HT1080 (cell line): ENCODE measurements around the gene SYNGR4. TPM values are rescaled to one million over a fixed set of nuclear protein-coding genes. Genes with fewer than 3 reads are reported as not detected.
A peak's percentile ranks its signal among the peaks of the same experiment; 100 is the strongest.

Source experiments
- DNase-seq: peaks from one replicate; pipeline ENCODE4 v3.0.0-alpha.2; 2015; ENCODE audit warnings: low read depth
- total RNA-seq: library from RNA; depleted of rRNA; stranded (reverse); fragments of >200 nt; shearing (Covaris generic); gene quantifications from 2 replicates; pipeline ENCODE4 v1.2.3, GENCODE V29; 2014

Gene SYNGR4
- total RNA-seq, 1 experiment from 2014 or later, result not detected

DNA sequence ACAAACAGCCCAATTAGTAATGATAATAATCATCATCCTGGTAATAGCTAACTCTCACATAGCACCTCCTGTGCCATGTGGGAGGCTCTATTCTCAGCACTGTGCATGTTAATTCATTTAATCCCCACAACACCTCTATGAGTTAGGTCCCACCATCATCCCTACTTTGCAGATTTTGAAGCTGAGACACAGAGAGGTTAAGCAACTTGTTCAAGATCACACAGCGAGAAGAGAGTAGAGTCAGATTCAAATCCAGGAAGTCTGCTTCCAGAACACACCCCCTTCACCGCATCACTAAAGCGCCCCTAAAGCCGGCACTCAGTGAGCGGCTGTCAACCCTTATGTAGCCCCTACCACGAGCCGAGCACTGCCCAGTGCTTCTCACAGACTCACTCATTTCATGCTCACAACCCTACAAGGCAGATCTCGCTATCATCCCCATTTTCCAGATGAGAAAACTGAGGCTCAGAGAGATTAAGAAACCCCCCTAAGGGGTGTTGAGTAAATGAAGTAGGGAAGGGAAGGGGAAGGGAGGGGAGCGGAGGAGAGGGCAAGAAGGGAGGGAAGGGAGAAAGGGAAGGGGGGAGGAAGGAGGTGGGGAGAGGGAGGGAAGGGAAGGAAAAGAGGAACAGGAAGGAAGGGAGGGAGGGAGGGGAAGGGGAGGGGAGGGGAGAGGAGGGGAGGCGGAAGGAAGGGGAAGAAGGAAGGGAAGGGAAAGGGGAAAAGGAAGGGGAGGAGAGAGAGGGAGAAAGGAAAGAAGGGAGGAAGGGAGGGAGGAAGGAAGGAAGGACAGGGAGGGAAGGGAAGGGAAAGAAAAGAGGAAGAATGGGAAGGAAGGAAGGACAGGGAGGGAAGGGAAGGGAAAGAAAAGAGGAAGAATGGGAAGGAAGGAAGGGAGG, 22.4 kb upstream of the SYNGR4 start:
- no peak for DNase-seq

DNA sequence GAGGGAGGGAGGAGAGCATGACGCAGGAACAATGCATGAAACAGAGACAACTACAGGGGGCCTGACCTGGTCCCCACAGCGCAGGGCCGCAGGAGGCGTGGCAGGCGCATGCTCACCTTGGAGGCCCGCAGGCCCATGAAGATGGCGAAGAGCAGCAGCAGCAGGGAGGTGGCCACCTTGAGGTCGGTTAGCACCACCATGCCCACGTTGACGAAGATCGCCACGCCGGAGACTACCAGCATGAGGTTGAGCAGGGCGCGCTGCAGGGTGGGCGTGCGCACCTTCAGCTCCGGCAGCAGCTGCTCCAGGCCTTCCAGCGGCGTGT, 21.8 kb upstream of the SYNGR4 start:
- no peak for DNase-seq

DNA sequence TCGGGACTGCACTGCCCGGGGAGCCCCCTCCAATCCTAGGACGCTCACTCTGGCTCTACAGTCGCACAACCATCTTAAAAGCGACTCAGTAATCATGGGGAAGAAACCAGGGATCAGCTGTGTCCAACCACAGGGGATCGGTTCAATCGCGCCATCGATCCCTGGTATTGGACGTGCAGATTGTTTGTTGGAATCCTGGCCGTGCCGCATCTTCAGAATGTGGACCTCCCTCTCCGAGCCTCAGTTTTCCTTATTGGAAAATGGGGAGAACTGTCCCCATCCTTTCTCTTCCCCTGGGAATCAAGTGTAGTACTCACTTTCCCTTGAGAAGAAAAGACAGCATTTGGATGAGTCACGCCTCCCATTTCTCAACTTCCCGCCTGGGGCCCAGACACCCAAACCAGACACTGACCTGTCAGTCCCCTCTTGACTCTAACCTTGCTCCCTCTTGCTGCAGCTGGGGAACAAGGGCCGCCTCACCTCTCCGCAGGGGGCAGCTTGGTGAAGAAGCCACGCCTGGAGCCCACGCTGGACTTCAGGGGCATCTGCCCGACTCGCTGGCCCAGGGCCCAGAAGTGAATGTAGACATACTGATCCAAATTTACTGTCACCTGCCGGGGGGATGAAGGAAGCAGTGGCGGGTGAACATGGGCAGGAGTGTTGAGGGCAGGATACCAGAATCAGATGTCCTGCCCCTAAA, 21.2 kb upstream of the SYNGR4 start:
- peak; percentile 80 for DNase-seq

DNA sequence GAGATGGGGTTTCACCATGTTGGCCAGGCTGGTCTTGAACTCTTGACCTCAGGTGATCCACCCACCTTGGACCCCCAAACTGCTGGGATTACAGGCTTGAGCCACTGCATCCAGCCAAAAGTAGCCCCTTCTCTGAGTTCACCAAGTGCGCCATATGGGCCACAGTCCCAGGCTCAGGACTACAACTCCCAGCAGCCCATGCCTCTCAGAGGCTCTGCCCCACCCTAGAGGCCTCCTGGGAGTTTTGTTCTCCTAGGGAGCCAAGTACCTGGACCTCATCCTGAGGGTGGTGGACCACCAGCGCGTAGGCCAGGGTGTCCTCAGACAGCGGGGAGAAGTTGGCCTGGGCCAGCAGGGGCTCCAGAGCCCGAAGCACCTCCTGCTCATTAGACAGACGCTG, 19.3 kb upstream of the SYNGR4 start:
- no peak for DNase-seq

DNA sequence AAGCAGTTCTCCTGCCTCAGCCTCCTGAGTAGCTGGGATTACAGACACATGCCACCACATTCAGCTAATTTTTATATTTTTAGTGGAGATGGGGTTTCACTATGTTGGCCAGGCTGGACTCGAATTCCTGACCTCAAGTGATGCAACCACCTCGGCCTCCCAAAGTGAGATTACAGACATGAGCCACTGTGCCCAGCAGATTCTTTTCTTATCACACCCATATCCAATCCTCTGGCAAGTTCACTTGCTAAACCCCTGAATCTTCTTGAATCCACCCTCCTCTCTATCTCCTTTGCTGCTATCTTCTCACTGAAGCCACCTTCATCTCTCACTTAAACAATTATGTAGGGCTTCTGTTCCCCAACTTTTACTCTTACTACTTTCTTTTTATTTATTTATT, 18.0 kb upstream of the SYNGR4 start:
- DNase-seq, result no peak

DNA sequence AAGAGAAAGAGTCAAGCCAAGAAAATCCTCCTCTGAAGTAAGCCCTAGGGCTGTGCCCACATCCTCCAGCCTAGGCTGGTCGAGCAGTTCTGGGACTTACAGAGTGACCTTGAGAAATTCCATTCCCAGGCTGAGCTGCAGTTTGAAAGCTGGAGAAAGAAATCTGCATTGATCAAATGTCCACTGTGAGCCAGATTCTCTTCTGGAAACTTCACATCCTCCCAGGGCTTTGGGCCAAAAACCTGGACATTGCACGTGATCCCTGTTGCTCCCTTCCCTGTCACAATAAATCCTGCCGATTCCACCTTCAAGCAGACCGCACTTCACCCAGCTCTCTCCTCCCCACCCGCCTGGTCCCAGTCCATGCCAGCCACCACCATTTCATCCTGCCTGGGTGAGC, 16.1 kb upstream of the SYNGR4 start:
- DNase-seq, result no peak

DNA sequence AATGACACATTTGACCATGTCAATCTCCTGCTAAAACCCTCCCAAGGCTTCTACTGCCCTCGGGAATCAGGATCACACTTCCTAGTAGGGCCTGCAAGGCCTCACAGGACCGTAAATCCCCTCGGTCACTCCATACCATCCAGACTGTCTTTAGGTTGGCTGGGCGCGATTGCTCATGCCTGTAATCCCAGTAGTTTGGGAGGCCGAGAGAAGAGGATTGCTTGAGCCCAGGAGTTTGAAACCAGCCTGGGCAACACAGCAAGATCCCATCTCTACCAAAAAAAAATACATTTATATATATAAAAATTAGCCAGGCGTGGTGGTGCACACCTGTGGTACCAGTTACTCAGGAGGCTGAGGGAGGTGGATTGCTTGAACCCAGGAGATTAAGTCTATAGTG, 15.4 kb upstream of the SYNGR4 start:
- DNase-seq, result no peak

DNA sequence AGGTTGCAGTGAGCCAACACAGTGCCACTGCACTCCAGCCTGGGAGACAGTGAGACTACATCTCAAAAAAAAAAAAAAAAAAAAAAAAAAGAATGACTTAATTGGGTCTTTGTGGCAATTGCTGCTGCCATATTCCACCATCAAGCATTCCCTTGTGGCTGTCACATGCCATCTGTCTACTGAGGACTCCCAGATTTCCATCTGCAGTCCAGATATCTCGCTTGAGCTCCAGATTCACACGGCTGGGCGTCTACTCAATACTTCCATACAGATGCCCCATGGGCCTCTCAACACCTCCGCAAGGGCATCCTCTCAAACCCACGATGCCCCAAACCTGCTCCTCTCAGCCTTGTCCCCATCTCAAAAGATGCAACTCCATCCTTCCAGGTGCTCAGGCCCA, 13.3 kb upstream of the SYNGR4 start:
- DNase-seq, result no peak

DNA sequence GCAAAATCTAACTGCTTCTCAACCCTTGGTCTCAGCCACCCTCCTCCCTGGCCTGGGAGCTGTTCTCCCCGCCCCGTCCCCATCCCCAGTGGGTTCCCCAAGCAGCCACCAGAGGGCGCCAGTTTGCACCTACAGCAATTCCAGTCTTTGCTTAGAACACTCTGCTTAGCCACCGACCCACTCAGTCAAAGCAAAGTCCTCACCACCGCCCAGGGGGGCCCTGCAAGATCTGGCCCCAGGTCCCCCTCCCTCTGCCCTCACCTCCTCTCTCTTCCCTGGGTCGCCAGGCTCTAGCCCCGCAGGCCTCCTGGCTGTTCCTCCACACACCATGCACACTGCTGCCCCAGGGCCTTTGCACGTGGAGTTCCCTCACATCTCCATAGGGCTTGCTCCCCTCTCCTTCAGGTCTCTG, 12.8 kb upstream of the SYNGR4 start:
- peak; percentile 51 for DNase-seq

DNA sequence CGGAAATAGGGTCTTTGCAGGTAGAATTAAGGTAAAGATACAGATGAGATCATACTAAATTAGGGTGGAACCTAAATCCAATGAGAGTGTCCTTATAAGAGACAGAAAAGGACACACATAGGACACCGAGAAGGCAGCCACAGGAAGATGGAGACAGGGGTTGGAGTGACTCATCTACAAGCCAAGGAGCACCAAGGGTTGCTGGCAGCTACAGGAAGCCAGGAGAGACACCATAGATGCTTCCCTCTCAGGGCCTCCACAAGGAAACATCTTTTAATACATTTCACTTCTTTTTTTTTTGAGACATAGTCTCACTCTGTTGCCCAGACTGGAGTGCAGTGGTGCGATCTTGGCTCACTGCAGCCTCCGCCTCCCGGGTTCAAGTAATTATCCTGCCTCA, 10.5 kb upstream of the SYNGR4 start:
- peak; percentile 66 for DNase-seq

DNA sequence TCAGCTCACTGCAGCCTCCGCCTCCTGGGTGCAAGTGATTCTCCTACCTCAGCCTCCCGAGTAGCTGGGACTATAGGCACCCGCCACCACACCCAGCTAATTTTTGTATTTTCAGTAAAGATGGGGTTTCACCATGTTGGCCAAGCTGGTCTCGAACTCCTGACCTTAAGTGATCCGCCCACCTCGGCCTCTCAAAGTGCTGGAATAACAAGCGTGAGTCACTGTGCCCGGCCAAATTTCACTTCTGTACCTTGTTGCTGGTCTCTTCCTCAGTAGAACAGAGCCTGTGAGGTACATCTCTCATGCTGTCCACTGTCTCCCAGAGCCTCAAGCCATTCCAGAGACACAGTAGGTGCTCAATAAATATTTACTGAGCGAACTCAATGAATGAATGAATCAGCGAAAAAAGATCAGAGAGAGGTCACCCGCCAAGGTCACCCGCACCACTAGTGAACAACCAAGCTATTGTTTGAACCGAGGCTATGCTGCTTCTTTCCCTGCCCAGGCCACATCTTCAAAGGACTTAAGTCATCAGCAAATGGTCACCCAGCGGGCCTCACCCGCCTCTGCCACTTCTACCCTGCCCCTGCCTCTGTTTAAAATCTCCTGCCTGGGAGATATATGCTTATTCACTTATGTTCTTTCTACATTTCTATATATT, 9.7 kb upstream of the SYNGR4 start:
- DNase-seq, result peak; percentile 77

DNA sequence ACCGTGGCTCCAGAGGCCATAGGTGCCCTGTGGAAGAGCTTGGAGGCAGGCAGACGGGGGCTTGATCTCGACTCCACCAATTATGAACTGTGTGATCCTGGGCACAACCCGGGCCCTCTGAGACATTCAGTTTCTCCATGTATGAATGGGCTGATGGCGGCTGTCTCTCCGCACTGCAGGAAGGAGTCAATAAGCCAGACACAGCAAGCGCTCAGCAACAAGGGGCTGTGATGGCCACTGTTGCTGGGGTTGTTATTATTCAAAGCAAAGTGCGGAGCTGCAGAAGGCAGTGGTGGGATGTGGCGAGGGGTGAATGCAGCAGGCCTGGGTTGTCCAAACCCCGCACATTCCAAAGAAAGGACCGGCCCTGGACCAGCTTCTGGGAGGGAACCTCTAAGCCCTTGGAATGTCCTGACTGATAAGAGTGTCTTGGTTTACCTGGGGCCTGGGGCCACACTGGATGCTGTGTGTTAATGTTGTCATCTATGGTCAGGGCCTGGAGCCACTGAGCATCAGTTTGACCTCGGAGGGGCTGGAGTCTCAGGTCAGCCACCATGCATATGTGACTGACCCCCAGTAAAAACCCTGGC, 8.7 kb upstream of the SYNGR4 start:
- no peak for DNase-seq

DNA sequence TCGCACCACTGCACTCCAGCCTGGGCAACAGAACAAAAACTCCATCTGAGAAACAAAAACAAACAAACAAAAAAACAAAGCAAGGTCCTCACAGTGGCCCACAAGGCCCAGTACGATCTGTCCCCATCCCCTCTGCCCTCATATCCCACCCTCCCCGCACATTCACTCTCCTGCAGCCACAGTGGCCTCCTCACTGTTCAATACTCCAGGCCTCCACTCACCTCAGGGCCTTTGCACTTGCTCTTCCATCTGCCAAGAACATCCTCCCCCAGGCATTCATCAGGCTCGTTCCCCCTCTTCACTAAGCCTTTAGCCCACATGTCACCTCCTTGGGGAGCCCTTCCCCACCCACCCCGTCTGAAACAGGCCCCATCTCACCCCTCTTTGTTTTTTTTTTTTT, 5.0 kb upstream of the SYNGR4 start:
- DNase-seq, result no peak

DNA sequence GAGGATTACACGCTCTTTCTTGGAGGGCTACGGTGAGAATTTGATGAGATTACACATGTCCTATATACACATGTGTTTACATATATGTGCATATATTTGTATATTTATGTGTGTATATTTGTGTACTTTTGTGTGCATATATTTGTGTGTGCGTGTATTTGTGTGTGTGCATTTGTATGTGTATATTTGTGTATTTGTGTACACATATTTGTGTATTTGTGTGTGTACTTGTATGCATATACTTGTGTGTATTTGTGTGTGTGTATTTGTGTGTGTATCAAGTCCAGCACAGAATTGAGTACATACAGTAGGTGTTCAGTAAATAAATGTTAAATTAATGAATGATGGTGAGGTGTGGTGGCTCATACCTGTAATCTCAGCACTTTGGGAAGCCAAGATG, 2.3 kb upstream of the SYNGR4 start:
- DNase-seq, result no peak

DNA sequence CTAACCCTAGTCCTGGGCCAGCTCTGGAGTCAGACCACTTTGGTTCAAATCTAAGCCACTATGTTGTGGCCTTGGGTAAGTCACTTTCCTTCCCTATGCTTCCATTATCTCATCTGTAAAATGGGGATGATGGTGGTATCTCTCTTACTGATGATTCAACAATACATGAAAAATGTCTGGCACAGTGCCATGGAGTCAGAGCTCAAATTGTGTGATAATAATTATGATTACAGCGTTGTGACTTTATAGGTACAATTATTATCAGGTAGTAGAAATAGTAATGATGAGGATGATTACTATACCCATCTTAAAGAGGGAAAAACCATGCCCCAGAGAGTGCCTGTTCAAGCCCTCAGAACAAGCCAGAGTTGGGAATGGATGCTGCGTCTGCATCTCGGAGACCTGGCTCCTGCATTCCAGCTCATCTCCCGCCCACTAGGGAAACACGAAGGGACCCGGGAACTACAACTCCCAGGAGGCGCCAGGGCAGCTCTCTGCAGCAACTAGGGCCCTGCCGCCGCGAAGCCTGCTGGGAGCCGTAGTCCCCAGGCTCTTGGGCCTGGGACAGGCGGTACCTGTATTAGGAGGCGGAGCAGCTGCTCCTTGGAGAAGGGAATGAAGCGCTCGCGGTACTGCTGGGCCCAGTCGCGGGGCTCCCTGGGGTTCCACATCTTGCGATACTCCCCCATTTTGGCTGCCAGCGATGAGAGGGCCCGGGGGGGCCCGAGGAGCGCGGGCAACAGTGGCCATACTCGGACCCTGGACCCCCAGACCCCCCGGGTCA, 1.3 kb upstream of the SYNGR4 start:
- DNase-seq, result peak; percentile 95

DNA sequence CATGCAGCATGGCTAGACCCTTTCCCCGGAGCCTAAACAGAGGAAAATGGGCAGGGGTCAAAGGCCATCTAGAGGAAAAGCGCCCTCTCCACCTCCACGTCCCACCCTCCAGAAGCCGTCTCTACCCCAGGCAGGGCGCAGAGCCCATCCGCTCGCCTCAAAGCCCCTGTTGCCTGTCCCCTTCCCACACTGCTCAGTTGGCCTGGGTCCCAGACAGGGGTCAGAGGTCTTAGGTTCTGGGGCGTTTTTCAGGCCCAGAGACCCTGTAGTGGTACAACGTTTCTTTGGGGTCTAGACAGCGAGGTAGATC, 712 bp upstream of the SYNGR4 start:
- DNase-seq, result no peak

DNA sequence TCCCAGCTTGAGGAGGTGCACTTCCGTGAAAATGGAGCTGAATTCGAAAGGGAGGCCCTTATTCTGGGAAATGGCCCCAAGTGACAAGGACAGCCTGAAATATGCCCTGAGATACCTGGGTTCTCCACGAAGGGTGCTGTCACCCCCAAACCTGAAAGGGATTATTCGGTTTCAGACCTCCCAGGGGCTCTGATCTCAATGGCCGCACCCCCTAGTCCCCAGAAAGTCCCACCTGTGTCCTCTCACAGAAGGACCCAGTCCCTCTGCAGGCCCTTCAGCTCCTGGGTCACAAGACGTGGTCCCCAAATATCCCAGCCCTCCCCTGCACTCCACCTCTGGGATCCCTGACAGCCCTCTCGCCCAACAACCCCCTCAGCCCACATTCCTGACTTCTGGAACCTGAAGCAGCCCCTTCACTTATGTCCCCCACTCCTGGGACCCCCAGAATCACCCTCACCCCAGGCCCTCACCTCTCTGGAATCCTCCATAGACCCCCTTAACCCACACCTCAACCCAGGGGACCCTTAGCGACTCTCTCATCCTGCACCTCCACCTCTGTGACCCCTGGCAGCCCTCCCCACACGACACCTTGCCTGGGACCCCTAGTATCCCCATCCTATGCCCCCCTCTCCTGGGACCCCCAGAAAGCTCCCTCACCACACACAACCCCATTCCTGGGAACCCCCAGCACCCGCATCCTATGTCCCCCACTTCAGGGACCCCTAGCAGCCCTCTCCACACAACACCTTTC, 606 bp downstream of the SYNGR4 start:
- no peak for DNase-seq

DNA sequence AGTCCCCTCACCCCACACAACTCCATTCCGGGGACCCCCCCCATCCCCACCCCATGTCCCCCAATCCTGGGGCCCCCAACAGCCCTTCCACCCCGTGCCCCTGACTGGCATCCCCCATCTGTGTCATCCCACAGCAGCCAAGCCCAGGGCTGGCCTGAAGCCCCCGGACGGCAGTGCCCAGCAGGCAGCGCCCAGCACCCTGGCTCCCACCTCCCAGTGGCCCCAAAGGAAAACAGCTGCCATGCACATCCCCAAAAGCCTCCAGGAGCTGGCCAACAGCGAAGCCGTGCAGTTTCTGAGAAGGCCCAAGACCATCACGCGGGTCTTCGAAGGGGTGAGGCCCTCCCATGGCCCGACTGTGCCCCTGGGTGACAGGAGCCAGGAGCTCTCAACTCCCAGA, 1.4 kb downstream of the SYNGR4 start:
- DNase-seq, result no peak

DNA sequence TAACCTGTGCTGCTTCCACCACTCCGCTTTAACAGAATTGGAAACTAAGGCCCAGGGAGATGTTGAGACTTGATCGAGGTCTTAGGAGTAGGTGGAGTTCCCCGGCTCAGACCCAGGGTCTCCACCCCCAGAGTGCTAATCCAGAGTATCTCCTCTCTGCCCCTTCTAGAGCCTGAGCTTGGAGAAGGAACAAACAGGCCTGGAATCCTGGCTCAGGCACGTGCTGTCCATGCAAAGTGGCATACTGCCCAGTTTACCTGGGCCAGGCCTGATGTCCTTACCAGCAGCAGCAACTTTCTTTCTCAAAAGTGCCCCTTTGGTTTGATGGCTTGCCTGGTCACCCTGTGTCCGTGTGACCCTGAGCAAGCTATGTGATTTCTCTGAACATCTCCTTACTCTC, 3.7 kb downstream of the SYNGR4 start:
- no peak for DNase-seq

DNA sequence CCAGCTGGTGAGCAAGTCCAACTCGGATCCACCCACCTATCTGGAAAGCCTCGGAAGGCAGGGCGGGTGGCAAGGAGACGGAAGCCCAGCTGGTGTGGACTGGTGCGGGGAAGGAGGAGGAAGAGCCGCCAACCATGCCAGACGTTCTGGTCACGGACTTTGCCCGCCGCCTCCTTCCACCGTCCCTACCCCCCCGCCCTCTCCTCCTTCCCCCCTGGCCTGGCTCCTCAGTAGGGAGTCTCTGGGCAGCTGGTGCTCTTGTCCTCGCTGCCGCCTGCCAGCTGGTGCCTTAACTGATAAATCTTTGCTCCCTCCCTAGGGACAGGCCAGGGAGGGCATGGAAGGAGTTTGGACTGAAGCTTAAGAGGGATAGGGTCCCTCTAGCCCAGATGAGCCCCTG, 4.8 kb downstream of the SYNGR4 start:
- DNase-seq, result no peak

DNA sequence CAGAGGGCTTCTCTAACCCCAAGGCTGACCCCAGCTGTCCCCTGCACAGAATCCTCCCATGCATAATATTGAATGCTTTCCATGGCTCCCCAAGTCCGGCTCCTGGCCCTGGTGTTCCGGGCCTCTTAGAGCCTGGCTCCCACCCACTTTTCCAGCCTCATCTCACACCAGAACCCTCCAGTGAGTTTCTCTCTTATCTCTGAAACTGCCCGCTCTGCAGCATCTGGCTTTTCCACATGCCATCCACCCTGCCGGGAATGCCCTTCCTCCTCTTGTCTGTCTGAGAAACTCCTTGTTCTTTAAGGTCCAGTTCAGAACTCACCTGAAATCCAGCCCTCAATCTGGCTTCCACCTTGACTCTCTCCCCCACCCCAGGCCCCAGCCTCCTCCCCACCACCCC, 6.8 kb downstream of the SYNGR4 start:
- DNase-seq, result no peak
